HG02852 (cell line): Measurements from ENCODE around the gene SLC25A33.

Experiments used
- ATAC-seq: cut with Tn5 transposase; IDR thresholded peaks from one replicate; pipeline ENCODE4 v1.9.1; 2021; ENCODE audit warnings: mild to moderate bottlenecking, moderate library complexity; ENCODE audit not compliant: unreplicated experiment

The SLC25A33 gene

GRCh38 chr1:9599741-9600140 is 60.5 kb downstream of the SLC25A33 start:
- ATAC-seq: no peak

GRCh38 chr1:9600861-9601834 is 61.9 kb downstream of the SLC25A33 start:
- no peak for ATAC-seq

- ATAC-seq: no peak
Observed at GRCh38 chr1:9601942-9602793, 62.9 kb downstream of the SLC25A33 start.

- no peak for ATAC-seq
Observed at GRCh38 chr1:9602794-9603167, 63.5 kb downstream of the SLC25A33 start.

- ATAC-seq: no peak
Observed at GRCh38 chr1:9603307-9603706, 64.0 kb downstream of the SLC25A33 start.

GRCh38 chr1:9603766-9604753 is 64.8 kb downstream of the SLC25A33 start:
- no peak for ATAC-seq

- no peak for ATAC-seq
Observed at GRCh38 chr1:9604836-9605235, 65.6 kb downstream of the SLC25A33 start.

- no peak for ATAC-seq
Observed at GRCh38 chr1:9605946-9606455, 66.7 kb downstream of the SLC25A33 start.

GRCh38 chr1:9606458-9606857 is 67.2 kb downstream of the SLC25A33 start:
- no peak for ATAC-seq

- ATAC-seq: no peak
Observed at GRCh38 chr1:9606948-9607347, 67.7 kb downstream of the SLC25A33 start.

GRCh38 chr1:9607352-9607751 is 68.1 kb downstream of the SLC25A33 start:
- ATAC-seq: no peak

GRCh38 chr1:9609998-9610397 is 70.7 kb downstream of the SLC25A33 start:
- ATAC-seq: no peak

GRCh38 chr1:9610548-9610947 is 71.3 kb downstream of the SLC25A33 start:
- no peak for ATAC-seq

- no peak for ATAC-seq
Observed at GRCh38 chr1:9611716-9612115, 72.5 kb downstream of the SLC25A33 start.

GRCh38 chr1:9612162-9612845 is 73.0 kb downstream of the SLC25A33 start:
- no peak for ATAC-seq

GRCh38 chr1:9612871-9613624 is 73.8 kb downstream of the SLC25A33 start:
- no peak for ATAC-seq

- no peak for ATAC-seq
Observed at GRCh38 chr1:9613625-9614299, 74.5 kb downstream of the SLC25A33 start.

- no peak for ATAC-seq
Observed at GRCh38 chr1:9615316-9616063, 76.2 kb downstream of the SLC25A33 start.
